ENCODE results near the gene UBE2S. TPM values are rescaled to one million over a fixed set of nuclear protein-coding genes. Genes with fewer than 3 reads are reported as not detected.
A peak's percentile ranks its signal among the peaks of the same experiment; 100 is the strongest.

The UBE2S gene
- total and polyA plus RNA-seq, 10 of the 15 experiments (the other 5 are each of a cell fraction or from before 2014, with no cell fraction given) = 2.3 to 640 (median 127) TPM

GRCh38 chr19:55384920-55385723 lies 22.5 kb downstream of the UBE2S start (continued):
- TF ChIP-seq RUNX3 (IDR thresholded peaks at IDR 0.05; ENCODE audit: low read length) (peak; percentile 53; the same call in 1 of the 2 replicates), HCFC1 (IDR thresholded peaks at IDR 0.05; ENCODE audit: low read length) (no peak), FOXM1 (IDR thresholded peaks at IDR 0.05; ENCODE audit: low read depth, low read length) (no peak), USF1 (IDR thresholded peaks at IDR 0.05; ENCODE audit: borderline replicate concordance, extremely low read length, insufficient read depth, low read depth, low read length) (no peak), CEBPB (IDR thresholded peaks at IDR 0.05; ENCODE audit: borderline replicate concordance in 1 of 2, low read depth in 2 of 2, low read length in 2 of 2) (no peak), MEF2B (IDR thresholded peaks at IDR 0.05; ENCODE audit: partially characterized antibody, poor library complexity, severe bottlenecking) (peak; percentile 42), BCLAF1 (IDR thresholded peaks at IDR 0.05) (no peak), NKRF (conservative IDR thresholded peaks at IDR 0.05) (no peak), CHD1 (IDR thresholded peaks at IDR 0.05; ENCODE audit: low read depth, low read length) (no peak), ETV6 (conservative IDR thresholded peaks at IDR 0.05 in 1 of 2, IDR thresholded peaks at IDR 0.05 in 1 of 2; ENCODE audit: borderline replicate concordance in 1 of 2, low read depth in 1 of 2) (0 out of 4 replicates have a peak, but pooled peaks of 1 of the 2 experiments have one; percentile 0), CEBPZ (IDR thresholded peaks at IDR 0.05; ENCODE audit: low read depth, low read length) (no peak), FOXK2 (IDR thresholded peaks at IDR 0.05) (no peak), NRF1 (conservative IDR thresholded peaks at IDR 0.05; ENCODE audit: low read depth, low read length) (no peak), CHD4 (IDR thresholded peaks at IDR 0.05) (no peak), MXI1 (IDR thresholded peaks at IDR 0.05; ENCODE audit: low read depth, low read length) (peak; percentile 21)
